Transverse colon (tissue), 4 donors: Measurements from ENCODE around the gene KLHL29. TPM values are rescaled to one million over a fixed set of nuclear protein-coding genes. Genes with fewer than 3 reads are reported as not detected.

Source experiments
- DNase-seq: peaks from one replicate; pipeline ENCODE4 v3.0.0-alpha.2; 2019
- H3K27ac ChIP-seq, 4 donors: fragments of 200-600 bp; sonication (generic); 2 replicates each; pipeline ENCODE4 v1.5.1; 2016 to 2018; ENCODE audit warnings: inconsistent platforms in 4 of 4
- H3K27me3 ChIP-seq: fragments of 200-600 bp; sonication (generic); 2 replicates; pipeline ENCODE4 v1.5.1; 2017; ENCODE audit warnings: inconsistent platforms
- H3K36me3 ChIP-seq, 4 donors: fragments of 200-600 bp; sonication (generic); 2 replicates each; pipeline ENCODE4 v1.5.1; 2017 to 2019; ENCODE audit warnings: inconsistent platforms in 4 of 4
- H3K4me1 ChIP-seq, 4 donors: fragments of 200-600 bp; sonication (generic); 2 replicates each; pipeline ENCODE4 v1.5.1; 2017 to 2020; ENCODE audit warnings: inconsistent platforms in 4 of 4
- H3K4me3 ChIP-seq, 4 donors: fragments of 200-600 bp; sonication (generic); 1 replicate in 1 of 4; 2 replicates in 3 of 4; pipeline versions ENCODE4 v1.5.1 to v1.6.1; 2017 to 2019; ENCODE audit warnings: inconsistent platforms in 4 of 4
- H3K9me3 ChIP-seq, 2 donors: fragments of 200-600 bp; sonication (generic); 2 replicates each; pipeline ENCODE4 v1.5.1; 2017 to 2019; ENCODE audit warnings: inconsistent platforms in 2 of 2
- CTCF ChIP-seq, 5 experiments: fragments of 200-600 bp in 3 of 5; fragments of 450-650 bp in 2 of 5; sonication (generic) in 3 of 5; IDR thresholded peaks; 1 replicate in 2 of 5; 2 replicates in 3 of 5; pipeline ENCODE4 v1.5.1; 2016 to 2017; ENCODE audit warnings: antibody characterized with exemption in 5 of 5, inconsistent platforms in 3 of 5, mild to moderate bottlenecking in 2 of 5, moderate library complexity in 1 of 5
- EP300 ChIP-seq: sonication (generic); formaldehyde crosslinking; IDR thresholded peaks from one replicate; pipeline ENCODE4 v1.6.1; 2017; ENCODE audit warnings: antibody characterized with exemption, low read depth
- POLR2A ChIP-seq: fragments of 450-650 bp; IDR thresholded peaks from one replicate; pipeline ENCODE4 v1.6.1; 2016; ENCODE audit warnings: antibody characterized with exemption, mild to moderate bottlenecking, moderate library complexity
- POLR2AphosphoS5 ChIP-seq, 3 donors: sonication (generic); formaldehyde crosslinking; IDR thresholded peaks; one replicate each; pipeline ENCODE4 v1.6.1; 2016; ENCODE audit warnings: antibody characterized with exemption in 3 of 3
- WGBS, 2 donors: methylation state at CpG; one replicate each; pipeline ENCODE4 v1.1.5; 2018; ENCODE audit warnings: low coverage in 1 of 2; 5-methylcytosine and 5-hydroxymethylcytosine counted together
- in situ Hi-C, 4 donors: fragments of 200-750 bp; cut with MboI; loops; one replicate each; pipeline versions ENCODE4 v1.15.0 to v1.15.1; 2017; ENCODE audit warnings: low sequenced_read_pairs in 3 of 4, low pct_ligation_motif_present in 1 of 4, low pct_unique_long_range_greater_than_20kb in 1 of 4
- intact Hi-C: fragments of 100-400 bp; cut with DNase I; formaldehyde crosslinking; loops from one replicate; pipeline ENCODE4 v1.15.1; 2023; ENCODE audit warnings: low total_unique reads
- total RNA-seq, 4 donors: library from RNA; depleted of rRNA; stranded (reverse); fragments of >200 nt; gene quantifications; one replicate each; pipeline ENCODE4 v1.1.0, GENCODE V29; 2016

KLHL29 gene
- total RNA-seq, 4 donors from 2014 or later, result 3.3 to 16.5 (median 5.8) TPM

- no peak overlapping the region for H3K27ac ChIP-seq
- WGBS, 2 donors, result 87% methylated on average over 8 of the region's 8 CpGs; no CpG with 5 or more reads in 1 of the 2 donors
- H3K36me3 ChIP-seq, result no peaks in the 10 kb centered on the region
- H3K4me3 ChIP-seq, result no peak overlapping the region
- peaks cover 0 to 16% (median 7%) of the 10 kb centered on the region in 4 donors for H3K4me1 ChIP-seq
- no peak for DNase-seq
- intact Hi-C loops, result no loop called here
- TF ChIP-seq POLR2AphosphoS5 (IDR thresholded peaks at IDR 0.05), result no peak
- TF ChIP-seq POLR2A, result no peak
- TF ChIP-seq CTCF (IDR thresholded peaks at IDR 0.05), result no peak
- no peaks in the 10 kb centered on the region for H3K27me3 ChIP-seq
- in situ Hi-C loops, result no loop called here
- H3K9me3 ChIP-seq, result no peaks in the 10 kb centered on the region
Measured at GRCh38 chr2:23413641-23414040, 28.7 kb downstream of the KLHL29 start.

DNA sequence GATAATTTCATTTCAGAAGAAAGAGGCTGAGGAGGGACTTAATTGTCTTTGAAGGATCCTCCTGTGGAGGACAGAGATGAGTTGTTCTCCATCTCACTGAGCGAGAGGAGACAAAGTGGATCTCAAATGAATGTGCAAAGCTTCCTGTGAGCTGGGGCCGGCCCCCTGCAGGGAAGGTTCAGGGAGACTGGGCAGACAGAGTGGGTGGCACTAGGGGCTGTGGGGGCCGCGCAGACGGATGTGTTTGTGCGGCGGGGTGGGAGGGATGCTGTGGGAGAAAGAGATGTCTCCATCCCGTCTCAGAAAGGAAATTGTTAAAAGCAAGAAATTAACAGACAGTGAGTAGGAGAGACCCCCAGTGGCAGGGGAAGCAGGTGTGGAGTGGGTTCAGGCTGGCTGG lies 29.1 kb downstream of the KLHL29 start:
- Histone ChIP-seq H3K4me3 (no peak overlapping the region), H3K4me1 (peaks cover 3 to 19% (median 10%) of the 10 kb centered on the region in 4 donors), H3K36me3 (no peaks in the 10 kb centered on the region), H3K9me3 (no peaks in the 10 kb centered on the region), H3K27me3 (no peaks in the 10 kb centered on the region), H3K27ac (no peak overlapping the region)
- TF ChIP-seq POLR2AphosphoS5 (IDR thresholded peaks at IDR 0.05) (no peak), EP300 (no peak), CTCF (IDR thresholded peaks at IDR 0.05) (no peak), POLR2A (no peak)
- DNase-seq, result no peak
- in situ Hi-C loops, result no loop called here
- intact Hi-C loops, result no loop called here
- 71 to 87% methylated on average over 1 to 8 of the region's 8 CpGs for WGBS, 2 donors

DNA sequence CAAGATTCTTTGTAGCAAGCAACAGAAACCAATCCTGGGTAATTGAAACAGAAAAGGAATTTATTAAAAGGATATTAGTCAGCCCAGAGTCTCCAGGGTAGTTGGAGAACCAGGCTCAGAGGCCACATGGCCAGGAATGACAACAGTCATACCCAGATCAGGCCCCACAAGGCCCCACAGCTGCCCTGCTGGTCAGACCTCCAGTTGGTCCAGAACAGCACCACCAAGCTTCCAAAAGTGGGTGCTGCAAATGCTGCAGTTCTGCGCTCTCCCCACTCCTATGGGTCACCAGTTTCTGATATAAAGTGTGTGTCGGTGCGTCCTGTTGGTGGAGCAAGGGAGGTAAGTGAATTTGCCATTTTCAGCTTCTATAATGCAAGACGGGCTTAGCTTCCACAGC lies 29.9 kb downstream of the KLHL29 start:
- 95% methylated on average over 4 of the region's 4 CpGs; no CpG with 5 or more reads in 1 of the 2 donors for WGBS, 2 donors
- Histone ChIP-seq H3K36me3 (no peaks in the 10 kb centered on the region), H3K27ac (no peak overlapping the region), H3K4me3 (no peak overlapping the region), H3K27me3 (no peaks in the 10 kb centered on the region), H3K9me3 (no peaks in the 10 kb centered on the region), H3K4me1 (peaks cover 4 to 26% (median 16%) of the 10 kb centered on the region in 4 donors)
- no peak for DNase-seq
- TF ChIP-seq POLR2A (no peak), EP300 (no peak), POLR2AphosphoS5 (IDR thresholded peaks at IDR 0.05) (no peak), CTCF (IDR thresholded peaks at IDR 0.05) (no peak)
- intact Hi-C loops, result no loop called here
- in situ Hi-C loops, result no loop called here

DNA sequence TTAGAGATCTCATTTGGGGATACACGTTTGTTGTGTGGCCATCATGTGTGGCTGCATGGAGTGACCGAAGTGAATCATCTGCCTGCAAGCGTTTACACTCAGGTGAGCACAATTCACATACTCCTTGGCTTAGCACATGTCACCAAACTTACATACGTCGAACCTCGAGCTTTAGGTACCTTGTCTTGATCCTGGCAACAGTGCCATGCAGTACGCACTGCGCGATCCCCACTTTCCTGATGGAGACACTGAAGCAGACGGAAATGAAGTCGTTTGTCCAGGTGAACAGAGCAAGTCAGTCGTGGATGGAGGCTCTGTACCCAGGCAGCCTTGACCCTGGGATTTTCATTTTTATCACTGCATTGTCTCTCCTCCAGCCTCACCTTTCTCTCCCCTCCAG lies 32.3 kb downstream of the KLHL29 start:
- intact Hi-C loops (no loop called here), in situ Hi-C loops (no loop called here)
- Histone ChIP-seq H3K27ac (peak overlapping the region in 3 of 4 donors; percentile 50 to 69 (median 63)), H3K9me3 (no peaks in the 10 kb centered on the region), H3K27me3 (no peaks in the 10 kb centered on the region), H3K4me3 (no peak overlapping the region), H3K4me1 (peaks cover 4 to 29% (median 16%) of the 10 kb centered on the region in 4 donors), H3K36me3 (no peaks in the 10 kb centered on the region)
- WGBS, 2 donors, result 89% methylated on average over 12 of the region's 12 CpGs; no CpG with 5 or more reads in 1 of the 2 donors
- TF ChIP-seq POLR2A, result no peak
- TF ChIP-seq POLR2AphosphoS5 (IDR thresholded peaks at IDR 0.05), result no peak
- TF ChIP-seq CTCF (IDR thresholded peaks at IDR 0.05), result no peak
- no peak for TF ChIP-seq EP300
- no peak for DNase-seq
